ENCODE measurements around the gene GCAT. TPM values are rescaled to one million over a fixed set of nuclear protein-coding genes. Genes with fewer than 3 reads are reported as not detected.

GCAT gene
- total and polyA plus RNA-seq, 4 donors, result 9.3 to 31.1 (median 14.5) TPM

DNA sequence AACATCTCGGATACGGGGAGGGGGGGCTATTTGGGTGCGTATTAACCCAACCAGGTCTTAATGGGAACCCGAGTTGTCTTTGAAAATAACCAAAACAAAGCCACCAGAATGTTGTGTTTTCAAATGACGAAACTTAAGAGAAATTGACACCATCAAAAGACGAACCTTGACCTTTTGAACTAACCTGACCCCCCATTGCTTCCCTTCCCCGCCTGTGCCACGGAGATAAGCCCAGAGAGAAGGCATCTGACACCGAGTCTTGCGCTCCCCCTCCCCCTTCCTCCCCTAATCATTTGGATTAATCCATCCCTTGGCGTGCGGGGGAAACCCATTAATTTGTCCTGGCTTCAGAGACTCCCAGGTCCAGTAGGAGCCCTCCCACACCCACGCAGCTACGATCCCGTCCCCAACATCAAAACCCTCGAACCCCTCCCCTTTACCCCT is 4.5 kb upstream of the GCAT start:
- H3K4me3 ChIP-seq, result no peak overlapping the region
- H3K9ac ChIP-seq (ENCODE audit: insufficient read depth in 1 of 2, low read length in 2 of 2), result no peak overlapping the region
- no peak overlapping the region for H3K27ac ChIP-seq (ENCODE audit: low read depth in 1 of 2, low read length in 1 of 2)
- TF ChIP-seq, protein P1, sequence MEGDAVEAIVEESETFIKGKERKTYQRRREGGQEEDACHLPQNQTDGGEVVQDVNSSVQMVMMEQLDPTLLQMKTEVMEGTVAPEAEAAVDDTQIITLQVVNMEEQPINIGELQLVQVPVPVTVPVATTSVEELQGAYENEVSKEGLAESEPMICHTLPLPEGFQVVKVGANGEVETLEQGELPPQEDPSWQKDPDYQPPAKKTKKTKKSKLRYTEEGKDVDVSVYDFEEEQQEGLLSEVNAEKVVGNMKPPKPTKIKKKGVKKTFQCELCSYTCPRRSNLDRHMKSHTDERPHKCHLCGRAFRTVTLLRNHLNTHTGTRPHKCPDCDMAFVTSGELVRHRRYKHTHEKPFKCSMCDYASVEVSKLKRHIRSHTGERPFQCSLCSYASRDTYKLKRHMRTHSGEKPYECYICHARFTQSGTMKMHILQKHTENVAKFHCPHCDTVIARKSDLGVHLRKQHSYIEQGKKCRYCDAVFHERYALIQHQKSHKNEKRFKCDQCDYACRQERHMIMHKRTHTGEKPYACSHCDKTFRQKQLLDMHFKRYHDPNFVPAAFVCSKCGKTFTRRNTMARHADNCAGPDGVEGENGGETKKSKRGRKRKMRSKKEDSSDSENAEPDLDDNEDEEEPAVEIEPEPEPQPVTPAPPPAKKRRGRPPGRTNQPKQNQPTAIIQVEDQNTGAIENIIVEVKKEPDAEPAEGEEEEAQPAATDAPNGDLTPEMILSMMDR (IDR thresholded peaks at IDR 0.05; ENCODE audit: control extremely low read depth, extremely low read depth), result no peak
- WGBS, 2 donors, result 31 to 39% methylated on average over 16 of the region's 16 CpGs
- ATAC-seq (ENCODE audit: insufficient read depth, low FRiP score) (no peak), DNase-seq (peak; percentile 34 to 57 (median 52))
- no peaks in the 10 kb centered on the region for H3K36me3 ChIP-seq (ENCODE audit: control insufficient read depth in 4 of 4, insufficient read depth in 4 of 4, low read length in 4 of 4)
- no peaks in the 10 kb centered on the region for H3K9me3 ChIP-seq (ENCODE audit: control insufficient read depth in 4 of 4, insufficient read depth in 3 of 4, low read length in 3 of 4)
- H3K27me3 ChIP-seq (ENCODE audit: control insufficient read depth in 3 of 3, insufficient read depth in 3 of 3, low read length in 2 of 3), result no peaks in the 10 kb centered on the region
- H3K4me1 ChIP-seq (ENCODE audit: control insufficient read depth in 5 of 5, insufficient read depth in 5 of 5, low read length in 5 of 5), result peaks cover 0 to 23% (median 10%) of the 10 kb centered on the region in 5 donors

DNA sequence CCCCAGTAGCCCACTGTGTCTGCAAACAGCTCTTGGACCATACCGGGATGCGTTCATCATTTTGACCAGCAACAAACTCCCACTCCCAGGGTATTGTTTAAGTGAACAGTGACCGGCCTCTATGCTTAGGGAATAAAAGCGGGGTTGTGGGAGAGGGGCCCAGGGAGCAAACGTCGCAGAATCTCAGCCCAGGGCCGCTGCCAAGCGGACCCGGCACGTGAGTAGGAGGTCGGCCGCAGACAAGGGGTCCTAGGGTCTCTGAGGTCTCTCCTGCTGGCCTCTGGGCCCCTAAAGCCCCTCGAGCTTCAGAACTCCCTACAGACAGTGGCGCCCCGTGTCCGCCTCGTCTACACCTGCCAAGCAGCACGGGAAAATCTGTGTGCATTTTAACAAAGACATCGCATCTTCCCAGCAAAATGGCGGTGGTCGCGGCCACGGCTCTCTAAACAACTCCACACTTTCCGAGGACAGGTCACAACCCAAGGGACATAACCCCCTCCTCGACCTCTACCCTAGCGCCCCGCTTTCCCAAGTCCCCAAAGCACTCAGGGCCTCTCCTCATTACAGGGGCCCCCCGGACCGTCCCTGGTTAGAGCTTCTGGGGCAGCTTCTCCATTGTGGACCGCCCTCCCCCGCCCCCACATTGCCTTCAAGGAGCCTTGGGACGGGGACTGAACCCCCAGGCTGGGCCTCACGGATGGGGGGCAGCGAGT is 3.9 kb upstream of the GCAT start:
- no peaks in the 10 kb centered on the region for H3K27me3 ChIP-seq (ENCODE audit: control insufficient read depth in 3 of 3, insufficient read depth in 3 of 3, low read length in 2 of 3)
- H3K4me1 ChIP-seq (ENCODE audit: control insufficient read depth in 5 of 5, insufficient read depth in 5 of 5, low read length in 5 of 5), result peaks cover 0 to 28% (median 13%) of the 10 kb centered on the region in 5 donors
- H3K9me3 ChIP-seq (ENCODE audit: control insufficient read depth in 4 of 4, insufficient read depth in 3 of 4, low read length in 3 of 4), result no peaks in the 10 kb centered on the region
- 71 to 72% methylated on average over 34 of the region's 34 CpGs for WGBS, 2 donors
- peak overlapping the region in 1 of 2 donors; percentile 42 for H3K9ac ChIP-seq (ENCODE audit: insufficient read depth in 1 of 2, low read length in 2 of 2)
- no peaks in the 10 kb centered on the region for H3K36me3 ChIP-seq (ENCODE audit: control insufficient read depth in 4 of 4, insufficient read depth in 4 of 4, low read length in 4 of 4)
- DNase-seq (peak; percentile 25 to 29 (median 29)), ATAC-seq (ENCODE audit: insufficient read depth, low FRiP score) (no peak)
- H3K4me3 ChIP-seq, result no peak overlapping the region
- TF ChIP-seq, protein P1 (IDR thresholded peaks at IDR 0.05; ENCODE audit: control extremely low read depth, extremely low read depth), result no peak
- no peak overlapping the region for H3K27ac ChIP-seq (ENCODE audit: low read depth in 1 of 2, low read length in 1 of 2)

DNA sequence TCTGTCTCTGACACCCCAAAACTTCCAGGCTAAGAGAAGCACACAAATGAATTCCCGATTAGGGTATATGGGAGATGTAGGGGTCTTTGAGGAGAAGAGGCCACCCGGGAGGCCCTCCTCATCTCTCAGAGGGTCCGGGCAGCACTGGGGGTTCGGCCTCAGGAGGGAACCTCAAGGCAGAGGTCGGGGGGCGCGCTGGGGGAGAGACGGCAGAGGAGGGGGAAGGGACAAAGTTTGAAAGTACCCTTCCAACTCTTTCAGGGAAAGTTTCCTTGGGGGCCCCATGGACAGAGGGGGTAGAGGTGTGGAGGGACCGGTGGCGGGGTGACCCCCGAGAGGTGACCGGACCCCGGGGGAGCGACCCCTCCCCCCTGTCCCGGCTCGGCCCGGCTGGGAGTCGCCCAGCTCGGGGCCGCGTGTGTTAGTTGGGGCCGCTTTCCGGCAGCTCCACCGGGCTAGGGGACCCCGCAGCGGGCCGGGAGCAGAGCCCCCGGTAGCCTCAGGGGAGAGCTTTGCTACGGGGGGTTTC is 3.3 kb upstream of the GCAT start:
- H3K36me3 ChIP-seq (ENCODE audit: control insufficient read depth in 4 of 4, insufficient read depth in 4 of 4, low read length in 4 of 4), result peaks cover 0 to 3% (median 0%) of the 10 kb centered on the region in 4 donors
- DNase-seq, result peak in 2 of 3 donors; percentile 24 to 35
- H3K27ac ChIP-seq (ENCODE audit: low read depth in 1 of 2, low read length in 1 of 2), result peak overlapping the region; percentile 90 to 95
- 6 to 7% methylated on average over 29 of the region's 29 CpGs for WGBS, 2 donors
- TF ChIP-seq, protein P1 (IDR thresholded peaks at IDR 0.05; ENCODE audit: control extremely low read depth, extremely low read depth), result no peak
- peak overlapping the region; percentile 60 for H3K4me3 ChIP-seq
- peak overlapping the region in 1 of 2 donors; percentile 25 for H3K9ac ChIP-seq (ENCODE audit: insufficient read depth in 1 of 2, low read length in 2 of 2)
- ATAC-seq (ENCODE audit: insufficient read depth, low FRiP score), result no peak
- peaks cover 0 to 33% (median 13%) of the 10 kb centered on the region in 5 donors for H3K4me1 ChIP-seq (ENCODE audit: control insufficient read depth in 5 of 5, insufficient read depth in 5 of 5, low read length in 5 of 5)
- H3K9me3 ChIP-seq (ENCODE audit: control insufficient read depth in 4 of 4, insufficient read depth in 3 of 4, low read length in 3 of 4), result no peaks in the 10 kb centered on the region
- H3K27me3 ChIP-seq (ENCODE audit: control insufficient read depth in 3 of 3, insufficient read depth in 3 of 3, low read length in 2 of 3), result no peaks in the 10 kb centered on the region
